Esophagus squamous epithelium (tissue), 5 donors: ENCODE results near the gene HNRNPM. TPM values are rescaled to one million over a fixed set of nuclear protein-coding genes. Genes with fewer than 3 reads are reported as not detected.

Experiments used
- DNase-seq: peaks from one replicate; lab custom pipeline; 2025; lab: John Stamatoyannopoulos, UW
- H3K27ac ChIP-seq, 4 donors: fragments of 200-600 bp; sonication (generic); one replicate each; pipeline ENCODE4 v1.5.1; 2016 to 2019; ENCODE audit warnings: mild to moderate bottlenecking in 1 of 4
- H3K27me3 ChIP-seq, 4 donors: fragments of 200-600 bp; sonication (generic); 1 replicate in 3 of 4; 2 replicates in 1 of 4; pipeline versions ENCODE4 v1.5.1 to v1.6.0; 2017 to 2021; ENCODE audit warnings: antibody characterized with exemption in 1 of 4
- H3K36me3 ChIP-seq, 3 donors: fragments of 200-600 bp; sonication (generic); one replicate each; pipeline ENCODE4 v1.5.1; 2016 to 2019
- H3K4me1 ChIP-seq, 3 donors: fragments of 200-600 bp; sonication (generic); one replicate each; pipeline ENCODE4 v1.5.1; 2017 to 2019
- H3K4me3 ChIP-seq, 4 donors: fragments of 200-600 bp; sonication (generic); 1 replicate in 3 of 4; 2 replicates in 1 of 4; pipeline ENCODE4 v1.5.1; 2016 to 2019; ENCODE audit warnings: mild to moderate bottlenecking in 2 of 4, moderate library complexity in 1 of 4
- H3K9me3 ChIP-seq, 3 donors: fragments of 200-600 bp; sonication (generic); one replicate each; pipeline ENCODE4 v1.5.1; 2016 to 2019
- CTCF ChIP-seq, 6 experiments: fragments of 450-650 bp in 4 of 6; fragments of 200-600 bp in 2 of 6; sonication (generic) in 2 of 6; IDR thresholded peaks; one replicate each; pipeline ENCODE4 v1.5.1; 2016 to 2019; ENCODE audit warnings: antibody characterized with exemption in 6 of 6, mild to moderate bottlenecking in 4 of 6, moderate library complexity in 4 of 6
- POLR2A ChIP-seq, 4 donors: fragments of 450-650 bp; IDR thresholded peaks; one replicate each; pipeline ENCODE4 v1.6.1; 2017; ENCODE audit warnings: antibody characterized with exemption in 4 of 4, mild to moderate bottlenecking in 4 of 4, moderate library complexity in 3 of 4
- WGBS, 2 donors: methylation state at CpG; one replicate each; pipeline ENCODE4 v1.1.5; 2018; 5-methylcytosine and 5-hydroxymethylcytosine counted together
- intact Hi-C: fragments of 100-400 bp; cut with DNase I; formaldehyde crosslinking; loops from one replicate; pipeline ENCODE4 v1.15.0; 2022
- total RNA-seq, 4 donors: library from RNA; depleted of rRNA; stranded (reverse); fragments of >200 nt; gene quantifications; one replicate each; pipeline ENCODE4 v1.1.0, GENCODE V29; 2016
- donor health status: DM: yes; HTN: yes; CAD: no.

Gene HNRNPM
- total RNA-seq, 4 donors from 2014 or later, result 102 to 162 (median 128) TPM

GRCh38 chr19:8473648-8474476 lies 29.1 kb downstream of the HNRNPM start:
- Histone ChIP-seq H3K4me3 (no peak overlapping the region), H3K9me3 (no peaks in the 10 kb centered on the region), H3K27me3 (no peaks in the 10 kb centered on the region), H3K36me3 (peaks cover 22 to 100% (median 58%) of the 10 kb centered on the region in 3 donors), H3K4me1 (peaks cover 0 to 20% (median 6%) of the 10 kb centered on the region in 3 donors), H3K27ac (no peak overlapping the region)
- intact Hi-C loops, result no loop called here
- 73 to 76% methylated on average over 6 of the region's 6 CpGs for WGBS, 2 donors
- no peak for DNase-seq
- TF ChIP-seq POLR2A (IDR thresholded peaks at IDR 0.05), result no peak
- TF ChIP-seq CTCF (IDR thresholded peaks at IDR 0.05), result no peak

- no peak for DNase-seq
- Histone ChIP-seq H3K4me1 (peaks cover 0 to 24% (median 6%) of the 10 kb centered on the region in 3 donors), H3K9me3 (no peaks in the 10 kb centered on the region), H3K27ac (no peak overlapping the region), H3K27me3 (no peaks in the 10 kb centered on the region), H3K36me3 (peaks cover 15 to 96% (median 47%) of the 10 kb centered on the region in 3 donors), H3K4me3 (no peak overlapping the region)
- WGBS, 2 donors, result 100% methylated on average over 1 of the region's 1 CpG
- TF ChIP-seq POLR2A (IDR thresholded peaks at IDR 0.05) (no peak), CTCF (IDR thresholded peaks at IDR 0.05) (no peak)
- intact Hi-C loops, result no loop called here
These were observed 30.2 kb downstream of the HNRNPM start for GRCh38 chr19:8475005-8475404.

- Histone ChIP-seq H3K9me3 (no peaks in the 10 kb centered on the region), H3K27ac (no peak overlapping the region), H3K27me3 (no peaks in the 10 kb centered on the region), H3K4me3 (no peak overlapping the region), H3K4me1 (peaks cover 3 to 39% (median 19%) of the 10 kb centered on the region in 3 donors), H3K36me3 (peaks cover 13 to 92% (median 33%) of the 10 kb centered on the region in 3 donors)
- WGBS, 2 donors, result 71 to 73% methylated on average over 3 of the region's 8 CpGs
- no peak for DNase-seq
- no peak for TF ChIP-seq CTCF (IDR thresholded peaks at IDR 0.05)
- no peak for TF ChIP-seq POLR2A (IDR thresholded peaks at IDR 0.05)
- intact Hi-C loops, result no loop called here
These were observed 31.7 kb downstream of the HNRNPM start for GRCh38 chr19:8476524-8476923.

GRCh38 chr19:8477889-8478288 lies 33.1 kb downstream of the HNRNPM start:
- Histone ChIP-seq H3K27ac (no peak overlapping the region), H3K4me3 (no peak overlapping the region), H3K4me1 (peaks cover 3 to 53% (median 29%) of the 10 kb centered on the region in 3 donors), H3K9me3 (no peaks in the 10 kb centered on the region), H3K36me3 (peaks cover 6 to 90% (median 32%) of the 10 kb centered on the region in 3 donors), H3K27me3 (no peaks in the 10 kb centered on the region)
- intact Hi-C loops, result no loop called here
- no peak for DNase-seq
- 76 to 82% methylated on average over 4 of the region's 4 CpGs for WGBS, 2 donors
- TF ChIP-seq POLR2A (IDR thresholded peaks at IDR 0.05) (no peak), CTCF (IDR thresholded peaks at IDR 0.05) (no peak)

- no peak overlapping the region for H3K4me3 ChIP-seq
- no peaks in the 10 kb centered on the region for H3K27me3 ChIP-seq
- no peaks in the 10 kb centered on the region for H3K9me3 ChIP-seq
- peaks cover 3 to 60% (median 31%) of the 10 kb centered on the region in 3 donors for H3K4me1 ChIP-seq
- DNase-seq, result no peak
- no peak overlapping the region for H3K27ac ChIP-seq
- WGBS, 2 donors, result 36 to 61% methylated on average over 1 to 2 of the region's 3 CpGs
- intact Hi-C loops, result no loop called here
- H3K36me3 ChIP-seq, result peaks cover 6 to 90% (median 31%) of the 10 kb centered on the region in 3 donors
- TF ChIP-seq POLR2A (IDR thresholded peaks at IDR 0.05), result no peak
These were observed 33.8 kb downstream of the HNRNPM start for GRCh38 chr19:8478598-8478997.
